Ramos (cell line): ENCODE measurements around the gene GPR179.

ENCODE experiments used
- in situ Hi-C: fragments of 300-500 bp; cut with MboI; formaldehyde crosslinking; loops from one replicate; pipeline ENCODE4 v1.14.3; 2022; ENCODE audit warnings: low sequenced_read_pairs; ENCODE audit not compliant: unreplicated experiment

GPR179 gene, protein sequence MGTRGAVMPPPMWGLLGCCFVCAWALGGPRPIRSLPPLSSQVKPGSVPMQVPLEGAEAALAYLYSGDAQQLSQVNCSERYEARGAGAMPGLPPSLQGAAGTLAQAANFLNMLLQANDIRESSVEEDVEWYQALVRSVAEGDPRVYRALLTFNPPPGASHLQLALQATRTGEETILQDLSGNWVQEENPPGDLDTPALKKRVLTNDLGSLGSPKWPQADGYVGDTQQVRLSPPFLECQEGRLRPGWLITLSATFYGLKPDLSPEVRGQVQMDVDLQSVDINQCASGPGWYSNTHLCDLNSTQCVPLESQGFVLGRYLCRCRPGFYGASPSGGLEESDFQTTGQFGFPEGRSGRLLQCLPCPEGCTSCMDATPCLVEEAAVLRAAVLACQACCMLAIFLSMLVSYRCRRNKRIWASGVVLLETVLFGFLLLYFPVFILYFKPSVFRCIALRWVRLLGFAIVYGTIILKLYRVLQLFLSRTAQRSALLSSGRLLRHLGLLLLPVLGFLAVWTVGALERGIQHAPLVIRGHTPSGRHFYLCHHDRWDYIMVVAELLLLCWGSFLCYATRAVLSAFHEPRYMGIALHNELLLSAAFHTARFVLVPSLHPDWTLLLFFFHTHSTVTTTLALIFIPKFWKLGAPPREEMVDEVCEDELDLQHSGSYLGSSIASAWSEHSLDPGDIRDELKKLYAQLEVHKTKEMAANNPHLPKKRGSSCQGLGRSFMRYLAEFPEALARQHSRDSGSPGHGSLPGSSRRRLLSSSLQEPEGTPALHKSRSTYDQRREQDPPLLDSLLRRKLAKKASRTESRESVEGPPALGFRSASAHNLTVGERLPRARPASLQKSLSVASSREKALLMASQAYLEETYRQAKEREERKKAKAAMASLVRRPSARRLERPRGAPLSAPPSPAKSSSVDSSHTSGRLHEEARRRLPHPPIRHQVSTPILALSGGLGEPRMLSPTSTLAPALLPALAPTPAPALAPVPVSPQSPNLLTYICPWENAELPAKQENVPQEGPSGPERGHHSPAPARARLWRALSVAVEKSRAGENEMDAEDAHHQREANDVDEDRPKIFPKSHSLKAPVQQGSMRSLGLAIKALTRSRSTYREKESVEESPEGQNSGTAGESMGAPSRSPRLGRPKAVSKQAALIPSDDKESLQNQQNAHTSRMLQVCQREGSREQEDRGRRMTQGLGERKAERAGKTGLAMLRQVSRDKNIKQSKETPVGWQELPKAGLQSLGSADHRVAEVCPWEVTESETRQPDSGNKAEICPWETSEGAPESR (N-terminal part only)

DNA sequence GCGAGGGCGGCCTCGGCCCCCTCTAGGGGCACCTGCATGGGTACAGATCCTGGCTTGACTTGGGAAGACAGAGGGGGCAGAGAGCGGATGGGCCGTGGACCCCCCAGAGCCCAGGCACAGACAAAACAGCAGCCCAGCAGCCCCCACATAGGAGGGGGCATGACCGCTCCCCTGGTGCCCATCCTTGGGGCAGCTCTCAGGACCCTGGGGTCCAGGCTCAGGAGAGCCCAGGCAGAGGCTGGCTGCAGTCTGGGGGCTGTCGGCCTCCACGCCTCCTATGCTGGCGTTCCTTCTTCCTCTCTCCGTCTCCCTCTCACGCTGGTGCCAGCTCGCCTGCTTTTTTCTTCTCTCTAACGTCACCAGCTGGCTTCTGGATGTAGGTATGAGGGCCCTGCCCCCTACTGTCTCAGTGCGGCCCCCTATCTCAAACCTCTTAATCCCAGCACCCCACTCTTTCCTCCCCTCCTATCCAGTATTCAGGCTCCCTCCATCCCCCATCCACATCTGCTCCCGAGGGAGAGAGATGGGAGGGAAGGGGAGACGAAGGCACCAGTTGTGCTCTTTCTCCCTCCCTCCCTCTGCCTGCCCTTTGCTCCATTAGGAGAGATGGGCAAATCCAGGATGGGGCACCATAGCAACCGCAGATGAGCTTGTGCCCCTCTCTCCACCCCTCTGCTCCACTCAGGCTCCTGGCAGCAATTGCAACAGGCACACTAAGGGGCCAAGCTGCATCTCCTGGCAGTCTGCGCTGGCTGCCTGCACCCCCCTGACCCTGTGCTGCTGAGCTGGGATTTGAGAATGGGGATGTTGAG is at the start of gene GPR179:
TSS of gene GPR179 (minus strand) at position 349 of the 812 bp plus-strand sequence. CDS start at position 182, 167 bp downstream.
- in situ Hi-C loops = loop anchor here (10.0 kb wide), 1 partner anchor 131 kb away; no protein-coding TSS in a partner anchor

DNA sequence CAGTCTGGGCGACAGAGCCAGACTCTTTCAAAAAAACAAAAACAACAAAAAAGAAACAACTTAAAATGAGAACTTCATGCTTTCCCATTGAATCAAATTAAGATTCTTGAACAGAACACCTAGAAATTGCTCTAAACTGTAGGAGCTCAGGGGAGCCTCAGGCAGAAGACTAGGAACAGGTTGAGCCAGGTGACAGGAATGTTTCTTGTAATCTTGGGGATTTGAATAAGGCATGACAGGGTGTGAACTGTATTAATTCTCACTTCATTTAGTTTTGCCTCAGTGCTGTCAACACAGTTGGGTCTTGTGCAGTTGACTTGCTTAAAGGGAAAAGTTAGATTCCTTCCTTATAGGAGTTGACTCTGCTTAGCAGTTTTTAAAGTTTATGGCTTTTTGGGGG is 35.7 kb upstream of the GPR179 start:
- in situ Hi-C loops = no loop called here

DNA sequence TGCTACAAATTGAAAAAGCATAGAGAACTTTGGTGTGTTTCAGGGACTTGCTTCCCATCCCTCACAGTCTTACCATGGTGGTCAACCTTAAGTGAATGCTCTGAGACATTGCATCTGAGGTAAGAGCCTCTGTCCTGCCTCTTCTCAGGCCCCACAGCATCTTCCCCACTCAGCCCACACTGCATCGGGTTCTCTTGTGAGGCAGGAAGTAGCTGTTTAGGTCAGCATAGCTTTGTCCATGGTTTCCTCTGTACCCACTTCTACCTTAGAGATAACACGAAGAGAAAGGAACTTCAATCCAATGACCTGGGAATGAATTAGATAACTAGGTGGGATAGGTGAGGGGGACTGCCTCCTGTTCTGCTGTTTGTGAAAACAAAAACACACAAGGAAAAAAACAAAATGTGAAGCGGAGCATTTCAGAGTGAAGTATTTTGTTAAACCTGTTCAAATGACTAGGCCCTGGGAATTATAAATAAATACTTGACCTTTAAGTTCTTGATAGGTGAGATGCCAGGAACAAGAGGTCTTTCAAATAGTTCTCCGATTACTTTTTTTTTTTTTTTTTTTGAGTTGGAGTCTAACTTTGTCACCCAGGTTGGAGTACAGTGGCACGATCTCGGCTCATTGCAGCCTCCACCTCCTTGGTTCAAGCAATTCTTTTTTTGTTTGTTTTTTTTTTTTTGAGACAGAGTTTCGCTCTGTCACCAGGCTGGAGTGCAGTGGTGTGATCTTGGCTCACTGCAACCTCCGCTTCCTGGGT is 25.5 kb upstream of the GPR179 start:
- in situ Hi-C loops = no loop called here

DNA sequence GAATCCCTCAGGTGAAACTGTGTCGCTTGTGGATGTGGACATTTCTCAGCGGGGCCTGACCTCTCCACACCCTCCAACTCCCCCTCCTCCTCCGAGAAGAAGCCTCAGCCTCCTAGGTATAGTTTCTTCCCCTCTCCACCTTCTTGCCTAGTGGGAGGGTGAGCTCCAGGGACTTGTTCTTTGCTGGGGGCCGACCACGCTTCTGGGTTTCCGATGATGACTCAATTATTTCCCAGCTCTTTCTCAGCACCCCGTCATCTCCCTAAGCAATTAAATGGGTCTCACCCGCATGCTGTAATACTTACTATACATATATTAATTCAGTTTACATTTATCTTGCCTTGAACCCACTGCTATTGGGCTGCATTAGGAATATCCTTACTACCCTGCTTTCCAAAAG is 21.0 kb upstream of the GPR179 start:
- in situ Hi-C loops = no loop called here

DNA sequence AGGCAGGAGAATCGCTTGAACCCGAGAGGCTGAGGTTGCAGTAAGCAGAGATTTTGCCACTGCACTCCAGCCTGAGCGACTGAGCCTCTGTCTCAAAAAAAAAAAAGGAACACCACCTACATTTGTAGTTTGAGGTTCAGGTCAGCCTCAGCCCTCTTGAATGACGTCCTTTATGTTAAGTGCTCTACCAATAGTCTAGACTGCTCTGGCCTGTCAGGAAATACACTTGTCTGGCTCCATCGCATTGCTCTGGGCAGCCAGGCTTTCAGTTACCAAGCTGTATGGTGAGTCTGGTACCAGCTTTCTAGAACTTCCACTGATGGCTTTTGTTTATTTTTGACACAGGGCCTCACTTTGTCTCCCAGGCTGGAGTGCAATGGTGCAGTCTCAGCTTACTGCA is 19.3 kb upstream of the GPR179 start:
- in situ Hi-C loops = no loop called here

DNA sequence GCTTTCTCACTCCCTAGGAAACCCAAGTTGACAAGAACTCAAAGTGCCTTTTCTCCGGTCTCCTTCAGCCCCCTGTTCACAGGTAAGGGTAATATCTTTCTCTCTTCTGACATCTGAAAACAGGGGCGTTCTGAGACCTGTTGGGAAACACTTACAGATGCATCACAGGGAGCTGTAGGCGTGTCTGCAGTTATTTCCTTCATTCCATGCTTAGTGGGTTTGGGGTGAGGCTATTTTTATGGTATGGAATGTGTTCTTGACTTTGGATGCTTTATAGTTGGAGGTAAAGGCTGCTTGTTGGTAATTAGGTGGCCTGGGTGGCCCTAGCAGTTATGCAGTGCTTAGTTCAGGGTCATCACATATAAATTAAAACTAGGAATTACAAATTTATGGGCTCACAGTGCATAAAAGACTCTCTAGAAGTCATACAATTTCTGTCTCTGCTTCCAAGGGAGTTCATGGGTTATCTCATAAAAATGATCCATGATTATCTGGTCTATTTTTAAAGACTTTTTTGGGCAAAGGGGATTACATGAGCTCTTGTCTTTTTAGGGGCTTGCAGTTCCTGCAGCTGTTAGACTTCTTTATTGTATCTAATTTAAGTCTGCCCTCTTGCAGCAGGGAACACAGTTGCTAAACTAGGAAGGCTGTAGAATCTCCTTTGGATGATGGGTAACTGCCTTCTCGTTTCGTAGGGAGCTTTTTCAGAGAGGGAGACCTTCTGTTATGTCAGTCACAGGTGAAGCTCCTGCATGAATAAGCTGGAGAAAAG is 18.1 kb upstream of the GPR179 start:
- in situ Hi-C loops = no loop called here

DNA sequence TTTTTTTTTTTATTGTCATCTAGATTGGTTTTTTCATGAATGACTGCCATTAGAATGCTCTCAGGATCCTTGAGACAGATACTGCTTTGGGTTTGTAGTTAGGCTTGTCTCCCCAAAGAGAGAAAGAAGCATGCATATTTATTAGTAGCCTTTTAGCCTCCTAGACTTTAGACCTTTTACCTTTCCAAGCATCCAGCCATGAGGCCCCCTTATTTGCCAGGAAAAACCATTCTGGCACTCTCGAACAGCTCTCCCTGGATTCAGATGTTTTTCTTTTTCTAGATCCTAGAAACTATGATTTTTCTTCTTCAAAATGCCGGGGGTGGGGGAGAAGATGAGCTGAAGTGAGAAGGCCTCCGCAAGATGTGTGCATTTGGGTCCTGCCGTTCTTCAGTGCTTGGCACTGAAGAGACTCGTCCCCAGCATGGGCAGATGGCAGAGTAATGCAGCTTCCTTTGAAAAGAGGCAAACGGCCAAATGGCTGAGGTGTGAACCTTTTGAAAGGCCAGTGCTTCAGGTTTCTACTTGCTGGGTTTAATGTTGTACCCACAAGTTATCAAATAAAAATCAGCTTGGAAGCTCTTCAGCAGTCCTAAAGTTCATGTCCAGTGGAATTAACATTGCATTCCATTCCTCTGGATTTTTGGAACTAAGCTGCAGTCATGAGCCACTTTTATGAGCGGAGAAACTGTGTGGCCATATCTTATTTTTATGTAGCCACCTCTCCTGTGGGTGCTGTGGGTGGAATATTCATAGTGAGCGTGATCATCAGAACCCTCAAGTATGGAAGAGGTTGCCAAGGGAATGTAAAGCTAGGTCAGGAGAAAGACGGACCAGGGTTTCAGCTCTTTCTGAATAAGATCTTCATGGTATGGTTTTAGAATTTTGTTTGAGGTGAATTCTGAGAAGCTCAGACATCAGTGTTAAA is 15.1 kb upstream of the GPR179 start:
- in situ Hi-C loops = no loop called here

DNA sequence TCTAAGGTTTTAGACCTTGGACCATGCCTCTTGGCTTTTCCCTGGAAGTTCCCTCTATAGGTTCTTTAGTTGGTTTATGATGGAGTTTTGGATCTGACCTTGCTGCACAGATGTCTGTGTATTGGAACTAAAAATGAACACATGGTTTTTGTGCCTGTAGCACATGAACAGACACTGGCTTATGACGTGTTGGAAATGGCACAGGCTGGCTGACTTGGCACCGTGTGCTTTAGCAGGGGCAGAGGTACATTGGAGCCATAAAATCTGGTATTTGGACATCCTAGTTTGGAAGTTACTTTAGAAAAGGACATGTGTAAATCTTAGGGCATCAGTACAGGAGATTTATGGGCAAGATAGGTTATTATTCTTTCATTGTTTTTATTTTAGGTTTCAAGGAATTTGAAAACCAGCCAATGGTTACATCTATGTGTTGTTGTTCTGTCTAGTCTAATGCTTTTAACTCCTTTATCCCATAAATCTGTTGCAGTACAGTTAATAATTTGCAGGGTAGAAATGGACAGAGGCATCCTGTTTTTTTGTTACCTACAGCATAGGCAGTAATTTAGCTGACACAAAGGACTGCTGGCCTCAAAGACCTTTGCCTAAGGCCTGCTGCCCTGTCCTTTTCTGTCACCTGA is 13.8 kb upstream of the GPR179 start:
- in situ Hi-C loops = no loop called here

DNA sequence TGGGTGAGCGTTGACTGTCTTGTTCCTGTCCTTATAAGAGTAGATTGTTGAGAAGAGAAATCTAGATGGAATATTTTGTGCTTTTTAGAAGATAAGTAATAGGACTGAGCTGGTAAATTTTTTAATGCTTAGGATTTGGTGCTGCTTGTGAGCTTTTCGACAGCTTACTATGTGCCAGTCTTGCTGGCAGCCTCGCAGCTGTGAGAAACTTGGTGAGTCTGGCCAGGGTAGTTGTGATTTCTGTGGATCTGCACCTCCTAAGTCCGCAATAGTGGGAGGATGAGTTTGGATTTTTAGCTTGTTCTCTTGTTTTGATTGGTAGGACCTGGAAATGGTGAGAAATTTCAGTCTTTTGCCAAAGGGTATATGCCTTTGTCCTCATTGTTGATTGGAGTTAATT is 11.5 kb upstream of the GPR179 start:
- in situ Hi-C loops = no loop called here

DNA sequence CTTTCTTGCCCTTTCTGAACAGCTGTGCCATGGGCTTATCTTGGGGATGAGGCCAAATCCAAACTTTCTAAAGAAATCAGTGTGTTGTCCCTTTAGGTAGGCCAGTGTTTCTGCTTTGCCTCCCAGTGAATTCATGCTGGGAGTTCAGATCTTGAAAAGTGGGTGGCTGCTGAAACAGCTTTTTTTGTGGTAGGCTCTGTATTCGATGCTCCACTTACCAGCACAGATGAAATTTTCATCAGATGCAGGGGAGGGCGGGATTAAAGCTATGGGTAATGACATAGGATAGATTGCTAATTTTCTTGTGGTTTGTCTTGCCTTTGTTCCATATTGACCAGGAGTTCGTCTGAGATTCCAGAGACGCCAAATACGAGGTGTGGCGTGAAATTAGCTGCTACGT is 10.7 kb upstream of the GPR179 start:
- in situ Hi-C loops = no loop called here

DNA sequence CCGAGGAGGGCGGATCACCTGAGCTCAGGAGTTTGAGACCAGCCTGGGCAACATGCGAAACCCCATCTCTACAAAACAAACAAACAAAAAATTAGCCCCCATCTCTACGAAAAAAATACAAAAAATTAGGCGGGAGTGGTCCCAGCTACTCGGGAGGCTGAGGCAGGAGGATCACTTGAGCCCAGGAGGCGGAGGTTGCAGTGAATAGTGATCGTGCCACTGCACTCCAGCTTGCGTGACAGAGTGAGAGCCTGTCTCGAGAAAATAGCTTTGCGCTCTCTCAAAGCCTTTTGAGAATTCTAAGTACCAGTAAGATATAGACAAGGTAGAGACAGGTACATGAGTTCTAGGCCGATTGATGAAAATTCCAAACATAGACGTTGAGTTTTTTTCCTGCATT is 9.9 kb upstream of the GPR179 start:
- in situ Hi-C loops = no loop called here

DNA sequence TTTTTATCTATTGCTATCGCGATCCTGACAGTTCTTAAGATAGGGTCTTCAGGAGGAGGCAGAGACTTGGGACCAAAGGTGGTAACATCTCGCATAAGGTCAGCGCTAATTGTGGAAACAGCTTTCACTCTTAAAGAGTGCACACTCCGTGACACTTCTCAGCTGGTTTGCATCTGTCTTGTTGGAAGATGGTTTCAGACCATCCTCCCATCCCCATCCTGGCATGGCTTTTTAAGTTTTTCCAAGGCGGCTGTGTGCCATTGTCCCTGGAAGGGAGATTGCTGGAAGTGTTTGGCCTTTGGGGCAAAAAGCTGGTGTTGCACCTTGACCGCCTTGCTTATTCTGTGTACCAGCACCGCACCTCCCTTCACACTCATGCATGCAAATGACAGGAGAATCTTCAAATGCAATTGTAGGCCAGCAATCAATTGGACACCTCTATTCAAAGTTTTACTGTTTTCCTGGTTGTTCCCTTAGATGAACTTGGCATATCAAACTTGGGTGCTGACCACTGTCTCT is 9.4 kb upstream of the GPR179 start:
- in situ Hi-C loops = no loop called here

DNA sequence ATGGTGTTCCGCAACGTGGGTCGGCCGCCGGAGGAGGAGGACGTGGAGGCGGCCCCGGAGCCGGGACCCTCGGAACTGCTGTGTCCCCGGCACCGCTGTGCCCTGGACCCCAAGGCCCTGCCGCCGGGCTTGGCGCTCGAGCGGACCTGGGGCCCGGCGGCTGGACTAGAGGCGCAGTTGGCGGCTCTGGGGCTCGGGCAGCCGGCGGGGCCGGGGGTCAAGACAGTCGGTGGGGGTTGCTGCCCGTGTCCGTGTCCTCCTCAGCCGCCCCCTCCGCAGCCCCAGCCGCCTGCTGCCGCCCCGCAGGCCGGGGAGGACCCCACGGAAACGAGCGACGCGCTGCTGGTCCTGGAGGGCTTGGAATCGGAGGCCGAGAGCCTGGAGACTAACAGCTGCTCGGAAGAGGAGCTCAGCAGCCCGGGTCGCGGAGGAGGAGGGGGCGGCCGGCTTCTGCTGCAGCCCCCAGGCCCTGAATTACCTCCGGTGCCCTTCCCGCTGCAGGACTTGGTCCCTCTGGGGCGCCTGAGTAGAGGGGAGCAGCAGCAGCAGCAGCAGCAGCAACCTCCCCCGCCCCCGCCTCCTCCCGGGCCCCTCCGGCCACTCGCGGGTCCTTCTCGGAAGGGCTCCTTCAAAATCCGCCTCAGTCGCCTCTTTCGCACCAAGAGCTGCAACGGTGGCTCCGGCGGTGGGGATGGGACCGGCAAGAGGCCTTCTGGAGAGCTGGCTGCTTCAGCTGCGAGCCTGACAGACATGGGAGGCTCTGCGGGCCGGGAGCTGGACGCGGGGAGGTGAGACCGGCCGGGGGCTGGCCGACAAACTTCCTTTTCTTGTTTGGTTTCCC is 8.7 kb upstream of the GPR179 start:
- in situ Hi-C loops = no loop called here

DNA sequence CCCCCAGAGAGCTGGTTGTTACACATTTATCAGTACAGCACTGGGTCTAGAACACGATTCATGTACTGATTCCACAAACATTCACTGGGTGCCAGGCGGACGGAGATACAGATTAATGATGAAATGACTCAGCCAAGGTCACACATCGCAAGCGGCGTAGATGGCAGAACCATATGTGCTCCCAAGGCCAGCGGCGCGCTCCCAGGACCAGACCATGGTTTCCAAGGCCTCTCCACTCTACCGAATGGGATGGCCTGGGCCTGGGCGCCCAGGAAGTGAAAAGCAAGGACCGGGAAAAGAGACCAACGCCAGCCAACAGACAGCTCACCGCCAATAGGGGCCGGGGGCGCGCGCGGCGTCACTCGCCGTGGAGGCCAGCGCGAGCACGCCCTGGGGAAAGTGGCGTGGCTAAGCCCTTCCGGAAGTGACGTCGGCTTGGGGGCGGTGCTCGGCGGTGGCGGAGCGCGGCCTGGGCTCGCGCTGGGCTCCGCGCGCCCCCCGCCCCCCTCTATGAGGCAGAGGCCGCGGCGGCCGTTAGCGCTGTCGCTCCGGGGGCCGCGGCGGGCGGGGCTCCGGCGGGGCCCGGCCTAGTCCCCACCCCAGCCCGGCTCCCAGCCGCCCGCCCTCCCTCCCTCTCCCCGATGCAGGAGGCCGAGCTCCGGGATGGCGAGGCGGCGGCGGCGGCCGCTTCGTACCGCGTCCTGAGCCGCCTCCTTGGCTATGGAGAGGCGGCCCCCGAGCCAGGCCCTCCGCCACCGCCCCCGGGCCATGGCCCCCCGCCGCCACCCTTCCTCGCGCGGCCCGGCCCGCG is 7.9 kb upstream of the GPR179 start, which contains the start of gene SOCS7:
TSS of gene SOCS7 (plus strand) at position 433 of the 811 bp plus-strand sequence. CDS start at position 642, 209 bp downstream.
- in situ Hi-C loops = no loop called here

DNA sequence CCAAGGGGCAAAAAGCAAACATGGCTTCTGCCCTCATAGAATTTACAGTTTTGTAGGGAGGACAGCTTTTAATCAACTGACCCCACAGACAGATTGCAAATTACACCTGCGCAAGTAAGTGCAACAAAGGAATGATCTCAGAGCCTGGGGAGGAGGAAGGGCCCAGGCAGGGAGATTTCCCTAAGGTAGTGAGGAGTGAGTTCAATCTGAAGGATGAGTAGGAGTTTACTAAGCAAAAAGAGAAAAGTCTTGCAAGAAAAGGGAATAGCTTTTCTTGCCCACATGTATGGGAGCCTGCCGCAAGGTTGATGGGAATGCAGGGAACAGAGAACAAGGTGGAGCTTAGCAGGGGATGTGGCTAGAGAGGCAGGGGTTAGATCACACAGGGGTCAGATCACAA is 6.3 kb upstream of the GPR179 start:
- in situ Hi-C loops = no loop called here
